Measurements from ENCODE around the gene CCDC88B. TPM values are rescaled to one million over a fixed set of nuclear protein-coding genes. Genes with fewer than 3 reads are reported as not detected.

The CCDC88B gene
- total and polyA plus RNA-seq, 9 of the 15 experiments (the other 6 are each of a cell fraction or from before 2014, with no cell fraction given), result 0.13 to 18.1 (median 7.9) TPM

DNA sequence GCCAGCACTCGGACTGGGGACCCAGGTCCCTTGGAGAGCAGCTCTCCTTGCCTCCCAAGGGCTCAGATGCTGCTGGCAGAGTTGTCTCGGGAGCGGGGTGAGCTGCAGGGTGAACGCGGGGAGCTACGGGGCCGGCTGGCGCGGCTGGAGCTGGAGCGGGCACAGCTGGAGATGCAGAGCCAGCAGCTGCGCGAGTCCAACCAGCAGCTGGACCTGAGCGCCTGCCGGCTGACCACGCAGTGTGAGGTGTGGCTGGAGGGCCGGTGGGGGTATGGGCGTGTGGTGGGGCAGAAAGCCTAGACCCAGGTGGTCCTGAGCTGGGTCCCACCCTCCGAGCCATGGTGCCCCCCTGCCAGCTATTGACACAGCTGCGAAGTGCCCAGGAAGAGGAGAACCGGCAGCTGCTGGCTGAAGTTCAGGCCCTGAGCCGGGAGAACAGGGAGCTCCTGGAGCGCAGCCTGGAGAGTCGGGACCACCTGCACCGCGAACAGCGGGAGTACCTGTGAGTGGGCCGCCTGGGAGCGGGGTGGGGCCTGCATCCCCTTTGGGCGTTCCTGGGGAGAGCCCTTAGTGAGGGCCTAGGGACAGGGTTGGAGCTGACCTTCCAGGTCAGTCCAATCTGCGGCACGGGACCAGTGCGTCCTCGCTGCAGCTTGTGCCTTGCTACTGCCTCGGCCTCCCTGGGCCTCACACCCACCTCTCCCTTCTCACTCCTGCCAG, 13.2 kb downstream of the CCDC88B start (continued):
- no peak for TF ChIP-seq CHD1 (IDR thresholded peaks at IDR 0.05; ENCODE audit: low read length)
- no peak for TF ChIP-seq XRCC5 (IDR thresholded peaks at IDR 0.05; ENCODE audit: low read depth, low read length)

DNA sequence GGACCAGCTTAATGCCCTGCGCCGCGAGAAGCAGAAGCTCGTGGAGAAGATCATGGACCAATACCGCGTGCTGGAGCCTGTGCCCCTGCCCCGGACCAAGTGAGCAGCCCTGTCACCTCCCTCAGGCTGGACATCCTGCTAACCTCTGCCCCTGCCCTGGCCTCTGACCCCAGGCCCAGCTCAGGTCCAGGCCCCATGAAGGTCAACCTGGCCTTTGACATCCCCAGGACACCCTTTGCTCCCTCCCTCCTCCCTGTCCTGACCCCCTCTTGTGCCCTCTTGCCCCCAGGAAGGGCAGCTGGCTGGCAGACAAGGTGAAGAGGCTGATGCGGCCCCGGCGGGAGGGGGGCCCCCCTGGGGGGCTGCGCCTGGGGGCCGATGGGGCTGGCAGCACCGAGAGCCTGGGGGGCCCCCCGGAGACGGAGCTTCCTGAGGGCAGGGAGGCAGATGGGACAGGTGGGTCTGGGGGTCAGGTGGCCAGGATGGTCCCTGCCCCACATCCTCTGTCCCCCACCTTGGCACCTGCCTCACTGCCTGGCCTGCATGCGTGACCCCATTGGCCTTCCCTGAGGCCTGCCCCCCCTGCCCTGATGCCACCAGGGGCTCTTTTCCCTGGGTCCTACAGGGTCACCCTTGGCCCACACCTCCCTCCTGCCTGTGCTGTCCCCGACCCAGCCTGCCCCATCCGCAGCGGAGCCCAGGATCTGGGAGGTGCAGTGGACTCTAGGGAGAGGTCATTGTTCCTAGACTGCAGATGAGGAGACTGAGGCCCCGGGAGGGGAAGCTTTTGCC, 13.9 kb downstream of the CCDC88B start:
- DNase-seq (ENCODE audit: extremely low read depth in 1 of 4, low spot score in 3 of 4) (no peak), ATAC-seq (no peak), FAIRE-seq (no peak)
- no peak overlapping the region for H2AFZ ChIP-seq (ENCODE audit: low read depth, low read length)
- ChIA-PET POLR2A (interaction anchor here (0.6 to 3.0 kb wide), 5 partner anchors 12 to 111 kb away, joined by 3 to 20 read pairs (median 3); no protein-coding TSS in a partner anchor), CTCF (ENCODE audit: low intra/inter-chr PET ratio) (interaction anchor here (0.8 to 2.5 kb wide), 2 partner anchors 36 to 82 kb away, joined by 4 to 19 read pairs; partner anchors contain the start of genes PRDX5 and TRMT112)
- intact Hi-C loops (cut with micrococcal nuclease) (no loop called here), in situ Hi-C loops (cut with MboI) (no loop called here)
- BruUV-seq (replicated peaks), result no TSS peak
- TF ChIP-seq ESRRA (IDR thresholded peaks at IDR 0.05; ENCODE audit: borderline replicate concordance, low read depth) (peak; percentile 73), NR2C1 (IDR thresholded peaks at IDR 0.05) (peak; percentile 66; the same call in 1 of the 2 replicates), NR2C1 (tag; IDR thresholded peaks at IDR 0.05) (peak; percentile 62; the same call in 1 of the 2 replicates), SRSF1 (IDR thresholded peaks at IDR 0.05; ENCODE audit: low read depth, low read length) (no peak), NFE2 (IDR thresholded peaks at IDR 0.05; ENCODE audit: low read depth) (no peak), NR2C2 (CRISPR knock-in tag; IDR thresholded peaks at IDR 0.05) (no peak), NR2C2 (tag; IDR thresholded peaks at IDR 0.05) (peak; percentile 27; the same call in 1 of the 2 replicates)
- peaks cover 3% of the 10 kb centered on the region for H3K9me1 ChIP-seq (ENCODE audit: control insufficient read depth, insufficient read depth, low read length)
- peaks cover 32 to 84% of the 10 kb centered on the region in 2 experiments for H3K4me1 ChIP-seq (replicated peaks in 1 of 2; ENCODE audit: control insufficient read depth in 2 of 2, insufficient read depth in 2 of 2, low read length in 2 of 2)
- no peak overlapping the region for H3K27ac ChIP-seq (ENCODE audit: extremely low read depth, low read depth, low read length)
- H3K9me3 ChIP-seq (replicated peaks; ENCODE audit: control insufficient read depth, insufficient read depth, low read depth, low read length), result no peaks in the 10 kb centered on the region
- no peak overlapping the region for H3K4me2 ChIP-seq (ENCODE audit: insufficient read depth, low read length)
- no peaks in the 10 kb centered on the region for H3K27me3 ChIP-seq (ENCODE audit: control insufficient read depth in 2 of 2, insufficient read depth in 2 of 2, low read length in 2 of 2)
- 69% methylated on average over 15 of the region's 20 CpGs for WGBS (ENCODE audit: insufficient coverage, low coverage, missing lambda C conversion rate)
- no peak overlapping the region for H3K4me3 ChIP-seq
- H3K36me3 ChIP-seq (ENCODE audit: control insufficient read depth, insufficient read depth, low read length), result no peaks in the 10 kb centered on the region
- H4K20me1 ChIP-seq (replicated peaks; ENCODE audit: control insufficient read depth, insufficient read depth, low read length), result no peaks in the 10 kb centered on the region
- peak overlapping the region in 1 of 2 experiments; percentile 53; a peak in 2 of 4 replicates for H3K9ac ChIP-seq (ENCODE audit: insufficient read depth in 1 of 2, low read depth in 2 of 2, low read length in 2 of 2)
- peaks cover 15% of the 10 kb centered on the region; the same call in 2 of the 3 replicates for H3K79me2 ChIP-seq (ENCODE audit: control insufficient read depth, insufficient read depth, low read length)
